Left cardiac atrium (tissue), 4 donors: Measurements from ENCODE around the gene CPLANE1. TPM values are rescaled to one million over a fixed set of nuclear protein-coding genes. Genes with fewer than 3 reads are reported as not detected.
"Not testable (repeated sequence)": the region's sequence is repeated elsewhere in the genome, so short reads cannot be mapped to it uniquely, and the experiment has no call there.

Source experiments
- ATAC-seq, 2 donors: fragments of 200-7000 bp; cut with Tn5 transposase; one replicate each; pipeline ENCODE4 v1.9.1; 2020; ENCODE audit warnings: mild to moderate bottlenecking in 2 of 2, moderate library complexity in 2 of 2
- DNase-seq: peaks from one replicate; pipeline ENCODE4 v3.0.0-alpha.2; 2020
- intact Hi-C, 2 donors: fragments of 100-400 bp; cut with DNase I; formaldehyde crosslinking; loops; one replicate each; pipeline versions ENCODE4 v1.14.1 to v1.15.1; 2022 to 2023
- total RNA-seq, 2 donors: library from RNA; stranded (reverse); fragmentation: NEBNext Ultra II Directional; extraction: Animal tissue kit (Norgen Biotek cat#: 25700); gene quantifications; one replicate each; pipeline ENCODE4 v1.2.1, GENCODE V29; 2021
- donor health status: DM: no; HTN: yes; CAD: no.
- donor health status: DM: no; HTN: yes; CAD: no; lungs with severe emphysema.
- donor health status: DM: yes; HTN: yes; CAD: no.
- donor health status: Dilated cardiomyopathy.

CPLANE1 gene
- total RNA-seq, 2 donors from 2014 or later = 7.9 to 9.0 TPM

DNA sequence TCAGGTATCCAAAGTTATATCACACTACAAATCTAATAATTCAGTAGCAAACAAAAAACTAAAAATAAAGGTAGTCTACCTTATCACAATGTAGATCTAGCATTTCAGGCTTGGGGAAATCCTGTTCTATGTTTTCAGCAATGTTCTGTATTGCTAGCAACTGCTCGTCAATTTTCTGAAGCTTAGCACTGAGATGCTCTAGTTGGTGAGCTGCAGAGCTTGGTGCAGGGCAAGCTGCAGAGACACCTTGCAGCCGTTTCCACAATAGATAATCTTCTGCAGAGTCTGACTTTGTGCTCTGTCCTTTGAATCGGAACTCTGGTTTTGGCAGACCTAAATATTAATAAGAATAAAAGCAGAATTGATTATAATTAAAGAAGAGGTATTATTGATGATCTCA is 95.5 kb downstream of the CPLANE1 start:
- intact Hi-C loops = no loop called here
- ATAC-seq (no peak), DNase-seq (no peak)

DNA sequence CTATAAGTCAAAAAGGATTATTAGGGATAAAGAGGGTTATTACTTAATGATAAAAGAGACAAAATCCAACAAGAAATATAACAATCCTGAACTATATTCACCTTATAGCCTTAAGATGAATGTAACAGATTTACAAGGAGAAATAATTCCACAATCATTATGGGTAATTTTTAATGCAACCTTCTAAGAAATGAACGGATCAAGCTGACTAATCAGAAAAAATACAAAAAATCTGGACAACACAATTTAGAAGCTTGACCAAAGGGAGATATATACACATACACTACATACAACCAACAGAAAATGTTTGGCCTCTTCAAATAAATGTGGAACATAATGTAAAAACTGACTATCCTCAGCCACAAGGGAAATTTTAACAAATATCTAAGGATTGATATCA is 102.3 kb downstream of the CPLANE1 start:
- no peak for ATAC-seq
- no peak for DNase-seq
- intact Hi-C loops = no loop called here

DNA sequence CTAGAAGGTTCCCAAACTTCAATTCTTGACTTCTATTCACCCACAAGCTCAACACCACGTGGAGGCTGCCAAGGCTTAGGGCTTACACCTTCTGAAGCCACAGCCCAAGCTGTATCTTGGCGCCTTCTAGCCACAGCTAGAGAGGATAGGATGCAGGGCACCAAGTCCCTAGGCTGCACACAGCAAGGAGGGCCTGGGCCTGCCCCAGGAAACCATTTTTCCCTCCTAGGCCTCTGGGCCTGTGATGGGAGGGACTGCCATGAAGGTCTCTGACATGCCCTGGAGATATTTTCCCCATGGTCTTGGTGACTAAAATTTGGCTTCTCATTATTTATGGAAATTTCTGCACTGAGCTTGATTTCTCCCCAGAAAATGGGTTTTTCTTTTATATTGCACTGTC is 112.5 kb downstream of the CPLANE1 start:
- no peak for DNase-seq
- ATAC-seq = no peak
- intact Hi-C loops = no loop called here

DNA sequence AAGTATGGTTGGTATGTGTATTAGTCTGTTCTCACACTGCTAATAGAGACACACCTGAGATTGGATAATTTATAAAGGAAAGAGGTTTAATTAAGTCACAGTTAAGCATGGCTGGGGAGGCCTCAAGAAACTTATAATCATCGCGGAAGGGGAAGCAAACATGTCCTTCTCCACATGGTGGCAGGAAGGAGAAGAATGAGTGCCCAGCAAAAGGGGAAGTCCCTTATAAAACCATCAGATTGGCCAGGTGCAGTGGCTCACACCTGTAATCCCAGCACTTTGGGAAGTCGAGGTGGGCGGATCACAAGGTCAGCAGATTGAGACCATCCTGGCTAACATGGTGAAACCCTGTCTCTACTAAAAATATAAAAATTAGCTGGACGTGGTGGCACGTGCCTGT is 113.9 kb downstream of the CPLANE1 start:
- ATAC-seq, intact Hi-C loops, DNase-seq: not testable (repeated sequence)

DNA sequence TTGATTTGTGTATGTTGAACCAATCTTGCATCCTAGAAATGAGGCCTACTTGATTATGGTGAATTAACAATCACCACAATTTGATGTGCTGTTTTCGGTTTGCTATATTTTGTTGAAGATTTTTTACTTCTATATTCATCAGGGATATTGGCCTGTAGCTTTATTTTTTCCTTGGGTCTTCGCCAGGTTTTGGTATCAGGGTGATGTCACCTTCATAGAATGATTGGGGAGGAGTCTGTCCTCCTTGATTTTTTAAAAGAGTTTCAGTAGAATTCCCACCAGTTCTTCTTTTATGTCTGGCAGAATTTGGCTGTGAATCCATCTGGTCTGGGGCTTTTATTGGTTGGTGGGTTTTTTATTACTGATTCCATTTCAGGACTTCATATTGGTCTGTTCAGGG is 115.2 kb downstream of the CPLANE1 start:
- intact Hi-C loops = no loop called here
- no peak for ATAC-seq

DNA sequence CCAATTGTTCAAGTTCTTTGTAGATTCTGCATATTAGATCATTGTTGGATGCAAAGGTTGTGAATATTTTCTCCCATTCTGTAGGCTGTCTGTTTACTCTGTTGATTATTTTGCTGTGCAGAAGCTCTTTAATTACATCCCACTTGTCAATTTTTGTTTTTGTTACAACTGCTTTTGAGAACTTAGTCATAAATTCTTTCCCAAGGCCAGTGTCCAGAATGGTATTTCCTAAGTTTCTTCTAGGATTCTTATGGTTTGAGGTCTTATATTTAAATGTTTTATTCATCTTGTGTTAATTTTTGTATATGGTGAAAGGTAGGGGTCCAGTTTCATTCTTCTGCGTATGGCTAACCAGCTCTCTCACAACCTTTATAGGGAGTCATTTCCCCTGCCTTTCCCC is 116.5 kb downstream of the CPLANE1 start:
- intact Hi-C loops = no loop called here
- ATAC-seq = no peak
- no peak for DNase-seq

More for the DNA sequence above, 115.2 kb downstream of the CPLANE1 start:
- no peak for DNase-seq

DNA sequence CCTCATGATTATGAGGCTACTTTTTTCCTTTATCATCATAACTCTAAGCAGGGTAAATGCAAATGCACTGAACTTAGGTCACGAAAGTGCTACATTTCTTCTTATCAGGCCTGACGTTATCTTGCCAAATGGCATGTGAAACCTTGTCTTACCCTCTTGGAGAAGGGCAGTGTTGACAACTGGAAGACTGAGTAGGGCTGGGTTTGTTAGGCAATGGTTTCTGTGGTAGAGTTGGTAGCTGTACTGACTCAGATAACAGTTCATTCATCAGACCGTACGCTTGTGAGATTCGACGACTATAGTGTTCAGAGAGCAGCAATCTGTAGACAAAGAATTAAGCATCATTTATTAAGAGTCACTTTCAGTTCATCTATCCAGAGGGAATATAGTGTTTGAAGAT is 127.7 kb downstream of the CPLANE1 start:
- no peak for ATAC-seq
- DNase-seq = no peak
- intact Hi-C loops = no loop called here

DNA sequence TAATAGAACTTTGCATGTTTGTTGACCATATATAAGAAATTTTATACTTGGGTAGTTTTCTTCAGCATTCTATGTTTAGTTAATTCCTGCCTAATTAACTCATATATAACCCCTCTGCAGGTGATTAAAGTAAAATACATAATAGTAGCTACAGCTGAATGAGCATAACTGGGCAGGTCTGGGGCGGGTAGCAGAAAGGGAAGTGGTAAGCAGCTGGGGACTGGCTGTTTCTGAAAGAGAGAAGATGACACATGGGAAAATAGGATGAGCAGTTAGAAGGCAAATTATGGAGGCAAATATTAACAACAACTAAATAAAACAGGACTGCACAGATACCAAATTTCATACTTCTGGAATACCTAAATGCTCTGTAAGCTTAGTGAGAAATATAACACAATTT is 128.1 kb downstream of the CPLANE1 start:
- no peak for DNase-seq
- no peak for ATAC-seq
- intact Hi-C loops = no loop called here

DNA sequence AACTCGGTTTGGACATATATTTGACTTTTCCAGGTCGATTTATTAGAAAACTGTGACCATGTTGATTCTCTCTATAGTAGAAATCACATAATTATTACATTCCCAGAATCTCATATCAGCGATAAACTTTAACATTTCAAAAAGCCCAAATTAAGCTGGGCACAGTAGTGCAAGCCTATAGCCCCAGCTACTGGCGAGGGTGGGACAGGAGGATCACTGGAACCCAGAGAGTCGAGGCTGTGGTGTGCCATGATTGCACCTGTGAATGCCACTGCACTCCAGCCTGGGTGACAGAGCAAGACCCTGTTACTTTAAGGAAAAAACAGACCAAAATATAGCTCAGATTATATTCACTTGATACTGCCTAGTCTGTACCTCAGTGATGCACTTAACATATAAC is 128.9 kb downstream of the CPLANE1 start:
- ATAC-seq (no peak), DNase-seq (no peak)
- intact Hi-C loops = no loop called here

DNA sequence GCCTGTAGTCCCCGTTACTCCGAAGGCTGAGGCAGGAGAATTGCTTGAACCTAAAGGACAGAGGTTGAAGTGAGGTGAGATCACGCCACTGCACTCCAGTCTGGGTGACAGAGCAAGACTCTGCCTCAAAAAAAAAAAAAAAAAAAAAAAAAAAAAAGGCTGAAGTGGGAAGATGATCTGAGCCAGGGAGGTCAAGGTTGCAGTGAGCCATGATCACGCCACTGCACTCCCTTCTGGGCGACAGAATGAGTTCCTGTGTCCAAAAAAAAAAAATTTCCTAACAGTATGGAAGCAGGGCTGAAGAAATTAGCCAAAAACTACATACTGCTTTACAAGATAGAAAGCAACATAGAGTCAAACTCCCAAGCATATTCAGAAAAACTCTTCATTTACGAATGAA is 132.8 kb downstream of the CPLANE1 start:
- intact Hi-C loops = no loop called here
- DNase-seq = no peak
- peak in 1 of 2 donors; percentile 70 for ATAC-seq

DNA sequence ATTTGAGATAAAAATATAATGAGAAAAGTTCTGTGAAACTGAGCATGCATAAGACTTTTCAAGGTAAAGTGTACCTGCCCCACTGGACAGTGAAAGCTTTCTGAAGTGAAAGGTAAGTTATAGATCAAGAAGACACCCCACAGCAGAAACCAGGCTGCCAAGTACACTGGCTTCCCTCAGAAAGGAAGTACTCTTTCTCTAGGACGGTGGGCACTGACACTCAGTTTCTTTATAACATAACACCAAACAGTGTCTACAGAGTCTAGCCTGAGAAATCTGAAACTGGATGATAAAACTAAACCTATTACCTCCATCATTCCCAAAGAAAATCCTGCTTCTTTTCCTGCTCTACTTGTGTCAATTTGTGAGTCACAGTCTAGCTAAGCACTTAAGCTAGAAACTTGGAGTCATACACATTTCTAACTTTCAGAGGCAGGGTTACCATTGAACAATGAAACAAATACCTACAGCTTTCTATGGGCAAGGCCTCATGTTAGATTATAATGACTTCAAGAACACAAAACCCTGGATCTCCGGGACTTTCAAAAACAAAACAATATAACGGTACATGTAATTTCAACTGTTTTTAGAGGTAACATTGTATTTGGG is 136.7 kb downstream of the CPLANE1 start:
- DNase-seq = no peak
- intact Hi-C loops = no loop called here
- no peak for ATAC-seq

DNA sequence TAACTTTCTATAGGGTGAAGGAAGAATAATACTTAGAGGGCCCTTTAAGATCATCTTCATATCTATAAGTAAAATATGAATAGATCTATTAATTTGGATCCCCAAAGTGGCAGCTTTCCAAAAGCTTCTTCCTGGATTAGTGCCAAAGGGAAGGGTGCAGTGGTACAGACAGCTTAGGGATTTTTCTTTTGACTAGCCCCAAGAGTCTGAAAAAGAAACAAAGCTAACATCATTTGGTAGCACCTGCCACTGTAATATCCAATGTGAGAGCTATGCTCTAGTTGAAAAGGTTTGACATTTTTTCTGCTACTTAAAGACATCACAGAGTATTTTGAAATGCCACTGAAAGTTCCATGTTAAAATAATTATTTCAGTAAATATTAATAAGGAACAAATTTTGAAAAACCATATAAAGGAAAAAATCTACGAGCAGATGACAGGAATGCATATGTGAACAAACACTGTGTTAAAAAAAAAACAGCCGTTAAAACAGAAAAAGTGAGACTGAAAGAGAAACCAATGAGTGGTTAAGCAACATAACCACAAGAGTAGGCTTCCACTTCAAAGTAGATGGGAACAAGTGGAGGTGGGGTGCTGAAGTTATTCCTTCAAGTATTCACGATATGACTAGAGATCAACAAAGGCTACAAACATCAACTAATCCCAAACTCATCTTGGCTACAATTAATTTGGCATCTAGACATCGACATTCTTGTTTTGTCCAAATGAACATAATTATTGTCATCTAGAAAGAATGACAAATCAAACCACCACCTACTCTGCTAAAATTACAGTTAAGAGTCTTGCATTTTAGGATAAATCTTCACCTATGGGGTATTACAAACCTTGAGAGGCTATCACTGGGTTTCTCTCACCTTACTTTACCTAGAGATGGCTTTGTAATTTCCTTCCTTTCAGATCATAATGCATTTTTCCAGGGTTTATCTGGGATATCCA is 137.5 kb downstream of the CPLANE1 start:
- ATAC-seq = no peak
- DNase-seq = no peak
- intact Hi-C loops = no loop called here

DNA sequence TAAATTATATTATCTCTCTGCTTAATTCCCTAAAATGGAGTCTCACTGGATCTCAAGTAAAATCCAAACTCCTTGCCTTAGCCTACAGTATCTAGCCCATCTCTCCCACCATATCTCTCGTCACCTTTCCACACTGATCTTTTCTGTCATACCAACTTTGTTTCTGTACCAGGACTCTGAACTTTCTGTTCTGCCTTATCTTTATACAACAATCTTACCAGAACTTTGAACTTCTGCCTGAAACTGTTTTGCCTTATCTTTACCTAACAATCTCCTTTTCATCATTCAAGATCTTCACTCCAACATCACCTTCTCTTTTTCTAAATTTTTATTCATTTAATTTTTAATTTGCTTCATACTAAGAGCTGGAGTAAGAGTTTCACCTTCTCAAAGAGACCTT is 139.0 kb downstream of the CPLANE1 start:
- DNase-seq (no peak), ATAC-seq (no peak)
- intact Hi-C loops = no loop called here

DNA sequence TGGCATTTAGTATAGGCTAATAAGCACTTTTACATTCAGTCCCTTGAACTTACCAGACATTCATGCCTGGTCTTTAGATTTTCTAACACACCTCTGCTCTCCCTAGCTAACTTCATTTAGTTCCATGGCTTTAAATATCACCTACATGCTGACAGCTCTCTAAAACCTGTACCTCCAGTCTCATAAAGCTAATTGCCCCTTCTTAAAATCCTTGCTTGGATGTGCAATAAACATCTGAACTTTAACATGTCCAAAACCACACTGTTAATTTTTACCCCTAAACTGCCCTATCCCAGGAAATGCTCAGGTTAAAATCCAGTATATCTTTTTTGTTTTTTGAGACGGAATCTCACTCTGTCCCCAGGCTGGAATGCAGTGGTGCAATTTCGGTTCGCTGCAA is 139.8 kb downstream of the CPLANE1 start:
- no peak for ATAC-seq
- intact Hi-C loops = no loop called here
- DNase-seq = no peak

DNA sequence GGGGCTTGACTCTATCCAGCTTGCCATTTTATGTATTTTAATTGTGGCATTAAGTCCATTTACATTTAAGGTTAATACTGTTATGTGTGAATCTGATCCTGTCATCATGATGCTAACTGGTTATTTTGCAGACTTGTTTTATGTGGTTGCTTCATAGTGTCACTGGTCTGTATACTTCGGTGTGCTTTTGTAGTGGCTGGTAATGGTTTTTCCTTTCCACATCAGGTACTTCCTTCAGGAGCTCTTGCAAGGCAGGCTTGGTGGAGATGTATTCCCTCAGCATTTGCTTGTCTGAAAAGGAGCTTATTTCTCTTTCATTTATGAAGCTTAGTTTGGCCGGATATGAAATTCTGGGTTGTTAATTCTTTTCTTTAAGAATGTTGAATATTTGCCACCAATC is 145.9 kb downstream of the CPLANE1 start:
- ATAC-seq = no peak
- intact Hi-C loops = no loop called here
- DNase-seq = no peak

DNA sequence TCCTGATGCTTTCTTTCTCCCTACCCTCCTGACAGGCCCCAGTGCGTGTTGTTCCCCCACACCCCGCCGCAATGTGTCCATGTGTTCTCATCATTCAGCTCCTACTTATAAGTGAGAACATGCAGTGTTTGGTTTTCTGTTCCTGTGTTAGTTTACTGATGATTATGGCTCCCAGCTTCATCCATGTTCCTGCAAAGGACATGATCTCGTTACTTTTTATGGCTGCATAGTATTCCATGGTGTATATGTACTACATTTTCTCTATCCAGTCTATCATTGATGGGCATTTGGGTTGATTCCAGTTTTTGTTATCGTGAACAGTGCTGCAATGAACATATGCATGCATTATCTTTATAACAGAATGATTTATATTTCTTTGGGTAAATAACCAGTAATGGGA is 149.9 kb downstream of the CPLANE1 start:
- ATAC-seq, intact Hi-C loops, DNase-seq: not testable (repeated sequence)

DNA sequence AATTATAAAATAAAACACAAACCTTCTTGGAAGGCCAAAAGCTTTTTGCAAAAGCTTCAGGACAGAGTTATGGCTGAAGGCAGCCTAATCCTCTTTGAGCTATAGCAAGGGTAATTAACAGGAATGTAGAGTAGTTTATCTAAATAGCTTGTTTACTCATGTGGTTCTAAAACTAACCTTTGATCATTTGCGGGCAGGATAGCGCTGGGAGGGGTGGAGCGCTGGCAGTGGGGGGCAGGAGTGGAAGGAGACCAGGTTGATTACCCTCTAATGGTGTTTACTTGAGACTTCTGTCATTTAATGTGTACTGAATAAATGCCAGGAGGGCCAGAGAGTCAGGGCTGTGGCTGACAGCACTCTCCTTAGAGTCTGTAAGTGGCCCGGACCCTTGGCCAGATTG is 155.4 kb downstream of the CPLANE1 start:
- intact Hi-C loops, DNase-seq, ATAC-seq: not testable (repeated sequence)

DNA sequence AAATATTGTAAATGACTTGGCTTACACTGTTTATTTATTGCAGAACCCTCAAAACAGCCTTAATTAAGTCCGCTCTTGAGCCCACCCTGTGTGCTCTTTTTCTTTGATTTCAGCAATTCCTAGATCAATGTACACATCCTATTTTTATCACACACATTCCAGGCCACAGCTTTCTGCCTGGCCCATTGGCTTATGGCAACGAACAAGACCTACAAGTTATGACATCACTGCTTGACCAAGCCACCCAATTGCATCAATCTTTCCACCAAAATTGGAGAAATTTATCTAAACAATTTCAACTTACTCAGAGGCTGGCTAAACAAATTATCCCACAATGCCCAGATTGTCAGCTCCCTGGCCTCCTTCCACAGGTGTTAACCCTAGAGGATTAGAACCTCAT is 158.4 kb downstream of the CPLANE1 start:
- intact Hi-C loops = no loop called here
- no peak for ATAC-seq

DNA sequence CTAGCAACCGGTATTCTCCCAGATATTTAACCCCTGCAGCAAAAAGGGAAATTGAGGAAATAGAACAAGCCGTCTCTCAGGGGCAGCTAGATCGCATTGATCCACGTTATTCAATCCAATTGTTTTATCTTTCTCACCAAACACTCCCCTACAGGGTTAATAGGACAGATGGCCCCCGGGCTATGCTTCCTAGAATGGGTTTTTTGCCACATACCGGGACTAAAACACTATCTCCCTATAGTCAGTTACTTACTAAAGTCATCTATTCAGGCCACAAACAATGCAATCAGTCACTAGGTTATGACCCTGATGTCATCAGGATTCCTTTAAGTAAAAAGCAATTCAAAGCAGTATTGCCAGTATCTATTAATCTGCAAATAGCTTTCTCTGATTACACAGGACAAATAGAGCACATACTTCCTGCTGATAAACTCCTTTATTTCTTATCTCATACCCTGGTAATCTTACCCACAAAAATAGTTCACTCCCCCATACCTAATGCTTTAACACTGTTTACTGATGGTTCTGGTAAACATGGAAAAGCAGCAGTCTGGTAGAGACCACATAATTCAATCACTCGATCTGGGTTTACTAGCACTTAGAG is 159.0 kb downstream of the CPLANE1 start:
- no peak for DNase-seq
- intact Hi-C loops = no loop called here
- ATAC-seq = no peak

More for the DNA sequence above, 158.4 kb downstream of the CPLANE1 start:
- DNase-seq = no peak

DNA sequence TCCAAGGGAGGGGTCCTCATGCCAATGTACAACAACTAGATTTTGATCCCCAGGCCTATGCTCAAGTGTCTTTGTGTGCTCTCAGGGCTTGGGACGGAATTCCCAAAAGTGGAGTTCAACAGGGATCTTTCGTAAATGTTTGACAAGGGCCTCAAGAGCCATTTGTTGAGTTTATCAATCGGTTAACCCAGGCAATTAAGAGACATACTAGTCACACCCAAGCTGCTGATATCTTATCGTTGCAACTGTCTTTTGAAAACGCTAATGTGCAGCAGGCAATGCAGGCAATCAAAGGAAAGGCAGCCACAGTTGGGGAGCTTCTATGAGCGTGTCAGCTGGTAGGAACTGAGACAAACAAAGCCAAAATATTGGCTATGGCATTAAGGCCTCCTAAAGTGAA is 161.2 kb downstream of the CPLANE1 start:
- intact Hi-C loops = no loop called here
- no peak for DNase-seq
- no peak for ATAC-seq
